ENCODE results near the gene DNLZ. TPM values are rescaled to one million over a fixed set of nuclear protein-coding genes. Genes with fewer than 3 reads are reported as not detected.

The DNLZ gene
- total and polyA plus RNA-seq, 2 donors (not counting 3 experiments of a cell fraction or from before 2014, with no cell fraction given): 26.9 to 38.4 TPM

- POLR2A ChIA-PET: interaction anchor here (0.6 to 0.7 kb wide), 2 partner anchors 48 to 92 kb away, joined by 3 read pairs; no protein-coding TSS in a partner anchor
- no peaks in the 10 kb centered on the region for H3K9me1 ChIP-seq (replicated peaks; ENCODE audit: control insufficient read depth, extremely low read depth, insufficient read depth, low read length)
- FAIRE-seq (no peak), DNase-seq (ENCODE audit: low read depth, low spot score) (no peak)
- no peaks in the 10 kb centered on the region for H3K27me3 ChIP-seq (ENCODE audit: control insufficient read depth in 2 of 2, insufficient read depth in 2 of 2, low read length in 2 of 2)
- H3K9me3 ChIP-seq (replicated peaks; ENCODE audit: control insufficient read depth, insufficient read depth, low read length): no peaks in the 10 kb centered on the region
- H3K4me2 ChIP-seq (ENCODE audit: insufficient read depth, low read length): no peak overlapping the region
- no peak overlapping the region for H3K9ac ChIP-seq (replicated peaks; ENCODE audit: extremely low read depth, insufficient read depth, low read length)
- H3K27ac ChIP-seq (ENCODE audit: insufficient read depth, low read depth, low read length): no peak overlapping the region
- H3K4me1 ChIP-seq (ENCODE audit: control insufficient read depth, extremely low read depth, insufficient read depth, low read length): no peaks in the 10 kb centered on the region
- intact Hi-C loops (cut with micrococcal nuclease) (no loop called here), dilution Hi-C loops (cut with MboI; ENCODE audit: extremely low pct_ligation_motif_present, low sequenced_read_pairs) (no loop called here)
- BruUV-seq (replicated peaks): no TSS peak
- H3K4me3 ChIP-seq (replicated peaks in 1 of 3; ENCODE audit: insufficient read depth in 1 of 3, low read depth in 1 of 3, low read length in 3 of 3): no peak overlapping the region
- H3K36me3 ChIP-seq (ENCODE audit: control insufficient read depth in 2 of 2, extremely low read depth in 1 of 2, insufficient read depth in 2 of 2, low read length in 2 of 2): peaks cover 0 to 5% of the 10 kb centered on the region in 2 experiments
- no peaks in the 10 kb centered on the region for H3K79me2 ChIP-seq (ENCODE audit: control insufficient read depth, insufficient read depth, low read length)
- no peaks in the 10 kb centered on the region for H4K20me1 ChIP-seq (replicated peaks; ENCODE audit: control insufficient read depth, extremely low read depth, insufficient read depth, low read length)
- H2AFZ ChIP-seq (ENCODE audit: low read depth, low read length): no peak overlapping the region
- CTCF ChIA-PET: interaction anchor here (1.2 kb wide), 1 partner anchor 9 kb away, joined by 4 read pairs; the partner anchor contains the start of gene DNLZ
- no peak for TF ChIP-seq MYC (IDR thresholded peaks at IDR 0.05; ENCODE audit: low read depth, low read length)
- TF ChIP-seq JUN (IDR thresholded peaks at IDR 0.05; ENCODE audit: borderline replicate concordance, insufficient read depth, insufficient read length, low read depth): no peak
- no peak for TF ChIP-seq MAX (IDR thresholded peaks at IDR 0.05; ENCODE audit: insufficient read depth, insufficient read length)
- no peak for TF ChIP-seq POLR2AphosphoS5 (IDR thresholded peaks at IDR 0.05; ENCODE audit: insufficient read depth, low read depth, low read length)
- no peak for TF ChIP-seq GATA2 (IDR thresholded peaks at IDR 0.05; ENCODE audit: insufficient read depth, insufficient read length, low read depth, low read length)
- TF ChIP-seq POLR2A (IDR thresholded peaks at IDR 0.05; ENCODE audit: low read depth, low read length): no peak
- TF ChIP-seq FOS (IDR thresholded peaks at IDR 0.05; ENCODE audit: borderline replicate concordance, insufficient read depth, low read length): no peak
- TF ChIP-seq CTCF (IDR thresholded peaks at IDR 0.05; ENCODE audit: extremely low read depth in 1 of 2, insufficient read depth in 1 of 2, low read depth in 1 of 2, low read length in 2 of 2): no peak
- no peak for TF ChIP-seq EZH2 (IDR thresholded peaks at IDR 0.05; ENCODE audit: borderline replicate concordance, low read depth, low read length, severe bottlenecking)
These were observed 9.6 kb downstream of the DNLZ start for GRCh38 chr9:136353757-136354488.

All from endothelial cell of umbilical vein (primary cell).